IPS-11a (cell line): ENCODE data around the gene BRINP2.

Experiments used
- H3K4me3 ChIP-seq: one replicate; pipeline ENCODE4 v1.5.1; 2013; ENCODE audit warnings: low read depth, low read length, control low read depth

The BRINP2 gene, protein sequence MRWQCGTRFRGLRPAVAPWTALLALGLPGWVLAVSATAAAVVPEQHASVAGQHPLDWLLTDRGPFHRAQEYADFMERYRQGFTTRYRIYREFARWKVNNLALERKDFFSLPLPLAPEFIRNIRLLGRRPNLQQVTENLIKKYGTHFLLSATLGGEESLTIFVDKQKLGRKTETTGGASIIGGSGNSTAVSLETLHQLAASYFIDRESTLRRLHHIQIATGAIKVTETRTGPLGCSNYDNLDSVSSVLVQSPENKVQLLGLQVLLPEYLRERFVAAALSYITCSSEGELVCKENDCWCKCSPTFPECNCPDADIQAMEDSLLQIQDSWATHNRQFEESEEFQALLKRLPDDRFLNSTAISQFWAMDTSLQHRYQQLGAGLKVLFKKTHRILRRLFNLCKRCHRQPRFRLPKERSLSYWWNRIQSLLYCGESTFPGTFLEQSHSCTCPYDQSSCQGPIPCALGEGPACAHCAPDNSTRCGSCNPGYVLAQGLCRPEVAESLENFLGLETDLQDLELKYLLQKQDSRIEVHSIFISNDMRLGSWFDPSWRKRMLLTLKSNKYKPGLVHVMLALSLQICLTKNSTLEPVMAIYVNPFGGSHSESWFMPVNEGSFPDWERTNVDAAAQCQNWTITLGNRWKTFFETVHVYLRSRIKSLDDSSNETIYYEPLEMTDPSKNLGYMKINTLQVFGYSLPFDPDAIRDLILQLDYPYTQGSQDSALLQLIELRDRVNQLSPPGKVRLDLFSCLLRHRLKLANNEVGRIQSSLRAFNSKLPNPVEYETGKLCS

DNA sequence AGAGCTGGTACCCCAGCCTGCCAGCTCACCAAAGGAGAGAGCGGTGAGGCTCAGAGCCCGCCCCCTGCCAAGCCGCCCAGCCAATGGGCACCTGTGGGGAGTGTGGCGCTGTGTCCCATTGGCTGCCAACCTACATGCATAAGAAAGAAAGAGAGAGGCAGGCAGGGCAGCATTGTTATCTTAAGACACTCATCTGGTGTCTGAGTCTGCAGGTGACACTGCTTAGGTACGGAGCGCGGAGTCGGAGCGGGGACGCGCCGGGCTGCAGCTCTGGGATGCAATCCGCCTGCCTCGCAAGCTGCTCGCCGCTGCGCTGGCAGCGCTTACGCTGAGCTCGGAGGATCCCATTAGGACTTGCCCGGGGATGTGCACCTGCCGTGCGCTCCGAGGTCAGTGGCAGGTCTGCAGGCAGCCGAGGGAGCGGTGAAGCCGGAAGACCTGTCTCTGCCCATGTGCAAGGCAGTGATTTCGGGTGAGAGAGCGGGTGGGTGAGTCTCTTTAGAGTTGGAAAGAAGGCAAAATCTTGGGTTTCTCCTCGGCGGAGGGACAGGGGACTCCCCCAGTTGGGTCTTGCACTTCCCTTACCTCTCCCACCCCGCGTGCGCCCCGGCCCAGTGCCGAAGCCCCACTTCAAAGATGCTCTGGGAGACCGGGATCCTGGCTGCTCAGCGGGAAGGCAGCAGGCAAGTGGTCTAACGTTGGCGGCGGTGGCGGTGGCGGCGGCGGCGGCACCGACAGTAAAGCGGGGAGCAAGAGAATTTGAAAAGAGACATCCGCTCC is at the start of gene BRINP2:
TSS of gene BRINP2 (plus strand) at position 203 of the 780 bp plus-strand sequence. CDS start 58,919 bp downstream, outside the sequence.
- H3K4me3 ChIP-seq, result peak within 1 kb of the TSS; percentile 44

DNA sequence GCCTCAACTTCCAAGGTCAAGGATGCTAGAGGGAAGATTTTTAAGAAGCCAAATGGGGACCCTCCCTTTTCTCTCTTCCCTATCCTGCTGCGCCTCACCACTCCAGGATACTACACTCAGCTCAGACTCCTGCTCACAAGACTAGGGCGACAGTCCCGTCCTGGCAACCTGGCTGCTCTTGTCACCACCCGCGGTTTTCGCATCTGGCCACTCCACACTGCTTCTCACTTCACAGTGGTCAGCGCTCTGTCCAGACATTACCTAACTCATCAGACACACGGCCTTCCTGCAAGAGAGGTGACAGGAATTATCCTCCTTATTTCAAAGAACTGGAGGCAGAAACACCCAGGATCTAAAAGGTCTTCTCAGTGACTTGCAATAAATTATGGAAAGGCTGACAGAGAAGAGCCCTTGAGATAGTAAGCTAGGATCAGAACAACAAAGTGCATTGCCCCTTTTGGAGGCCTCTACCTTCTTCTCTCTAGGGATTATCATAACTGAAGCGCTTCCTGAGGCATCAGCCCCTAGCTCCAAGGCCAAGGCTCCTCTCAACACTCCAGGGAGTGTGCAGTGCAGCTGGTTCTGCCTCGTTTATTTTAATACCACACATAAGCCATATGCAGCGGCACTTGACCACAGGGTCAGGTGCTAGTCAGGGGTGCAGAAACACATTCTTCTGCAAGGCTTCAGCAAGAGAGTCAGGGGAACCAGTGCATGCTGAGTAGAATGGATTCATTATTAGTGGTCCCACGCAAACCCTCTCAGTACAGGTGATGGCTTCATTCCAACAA is 48.1 kb upstream of the BRINP2 start:
- H3K4me3 ChIP-seq, result no peak overlapping the region

DNA sequence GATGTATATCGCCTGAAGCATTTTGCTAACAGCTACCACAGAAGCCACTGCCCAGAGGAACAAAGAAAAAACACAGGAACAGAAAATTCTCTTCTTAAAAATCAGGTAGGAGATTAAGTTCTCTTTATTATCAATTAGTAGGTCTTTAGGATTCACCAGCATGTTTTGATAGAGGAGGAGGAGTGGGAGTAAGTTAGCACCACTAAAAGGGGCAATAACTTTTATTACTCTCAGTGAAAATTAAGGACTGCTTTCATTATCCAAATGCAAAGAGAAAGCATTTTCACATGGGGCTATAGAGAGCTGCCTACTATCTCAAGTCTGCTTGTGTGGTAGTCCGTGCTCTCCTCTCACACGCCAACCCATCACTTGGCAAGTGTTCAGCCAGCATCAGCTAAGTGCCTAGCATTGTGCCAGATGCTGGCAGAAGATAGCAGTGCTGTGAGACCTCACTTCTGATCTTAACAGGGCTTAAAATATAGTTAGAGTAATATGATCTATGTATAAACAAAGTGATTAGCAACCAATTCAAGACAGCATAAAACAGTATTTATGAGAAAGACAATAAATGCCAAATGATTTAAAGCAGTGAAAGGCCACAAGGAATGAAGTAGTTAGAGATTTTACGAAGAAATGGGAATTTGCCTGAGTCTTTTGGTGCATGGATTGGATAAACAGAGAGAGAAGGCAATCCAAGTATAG is 46.0 kb upstream of the BRINP2 start:
- no peak overlapping the region for H3K4me3 ChIP-seq

DNA sequence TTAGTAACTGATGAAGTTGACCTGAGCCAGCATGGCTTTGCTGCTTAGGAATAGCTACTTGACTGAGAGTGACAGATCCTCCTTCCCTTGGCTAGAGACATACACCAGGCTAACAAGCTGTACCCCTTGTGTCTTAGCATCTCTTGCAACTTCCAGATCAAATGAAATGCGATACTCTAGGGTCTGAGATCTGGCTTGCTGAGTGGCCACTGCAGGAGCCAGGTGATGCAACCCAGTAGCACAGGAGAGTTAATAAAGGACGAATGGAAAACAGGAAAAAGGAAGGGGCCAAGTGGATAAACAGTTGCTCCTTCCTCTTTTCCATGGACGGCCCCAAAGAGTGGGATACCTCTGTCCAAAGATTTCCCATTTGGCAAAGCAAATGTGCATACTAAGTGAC is 44.5 kb upstream of the BRINP2 start:
- no peak overlapping the region for H3K4me3 ChIP-seq

DNA sequence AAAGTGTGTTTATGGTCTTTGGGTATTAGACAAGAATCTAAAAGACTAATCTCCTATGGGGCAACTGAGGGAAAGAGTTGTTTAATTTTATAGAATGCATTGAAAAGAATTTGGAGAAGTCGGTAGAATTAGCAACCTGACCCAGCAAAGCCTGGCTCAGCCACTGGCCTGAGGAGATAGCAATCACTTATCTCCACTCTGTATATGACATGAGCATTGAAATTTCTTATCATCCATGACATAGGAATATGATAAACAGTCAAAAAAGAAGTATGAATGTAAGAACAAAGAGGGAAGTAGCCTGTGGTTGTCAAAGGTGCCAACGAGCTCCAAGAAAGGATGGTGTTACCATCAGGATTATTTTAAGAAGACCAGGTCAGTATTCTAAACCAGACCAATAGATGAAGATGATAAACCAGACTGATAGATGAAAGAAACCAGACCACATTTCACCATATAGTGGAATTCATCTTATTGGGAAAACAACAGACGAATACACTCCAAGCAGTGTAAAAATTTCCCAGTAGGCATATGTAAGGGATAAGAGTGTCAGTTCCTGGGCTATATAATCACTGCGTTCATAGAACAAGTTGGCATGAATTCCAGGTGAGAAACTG is 42.0 kb upstream of the BRINP2 start:
- H3K4me3 ChIP-seq, result no peak overlapping the region

DNA sequence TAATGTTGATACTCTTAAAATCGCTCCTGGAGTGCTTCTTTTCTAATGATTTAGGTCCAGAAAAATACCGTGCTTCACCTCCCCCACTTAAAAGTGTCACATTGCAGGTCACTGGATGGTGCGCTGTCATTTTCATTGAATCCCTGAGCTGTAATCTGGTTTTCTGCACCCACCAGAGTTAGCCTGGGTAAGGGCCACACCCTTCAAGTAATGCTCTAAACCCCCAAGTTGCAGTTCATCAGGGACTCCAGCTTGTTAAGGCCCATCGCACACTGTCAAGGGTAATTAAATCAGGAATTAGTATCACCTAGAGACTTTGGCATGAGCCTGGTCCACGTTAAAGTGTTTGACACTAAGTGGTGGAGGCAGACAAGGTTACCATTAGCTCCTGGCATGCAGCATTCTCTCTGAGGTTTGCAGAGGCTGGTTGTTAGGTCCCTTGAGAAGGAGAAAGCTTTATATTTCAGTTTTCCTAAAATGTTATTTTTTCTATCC is 40.3 kb upstream of the BRINP2 start:
- no peak overlapping the region for H3K4me3 ChIP-seq

DNA sequence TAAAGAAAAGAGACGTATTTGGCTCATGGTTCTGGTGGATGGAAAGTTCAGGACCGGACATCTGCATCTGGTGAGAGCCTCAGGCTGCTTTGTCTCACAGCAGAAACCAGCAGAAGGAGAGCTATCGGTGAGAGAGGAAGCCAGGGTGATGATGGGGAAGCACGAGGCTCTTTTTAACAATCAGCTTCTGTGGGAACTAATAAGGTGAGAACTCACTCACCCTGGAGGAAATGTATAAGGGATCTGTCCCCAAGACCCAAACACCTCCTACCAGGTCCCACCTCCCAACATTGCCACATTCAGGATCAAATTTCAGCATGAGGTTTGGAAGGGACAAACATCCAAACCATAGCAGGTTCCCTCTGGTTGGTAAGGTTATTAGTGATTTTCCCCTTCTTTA is 39.0 kb upstream of the BRINP2 start:
- no peak overlapping the region for H3K4me3 ChIP-seq

DNA sequence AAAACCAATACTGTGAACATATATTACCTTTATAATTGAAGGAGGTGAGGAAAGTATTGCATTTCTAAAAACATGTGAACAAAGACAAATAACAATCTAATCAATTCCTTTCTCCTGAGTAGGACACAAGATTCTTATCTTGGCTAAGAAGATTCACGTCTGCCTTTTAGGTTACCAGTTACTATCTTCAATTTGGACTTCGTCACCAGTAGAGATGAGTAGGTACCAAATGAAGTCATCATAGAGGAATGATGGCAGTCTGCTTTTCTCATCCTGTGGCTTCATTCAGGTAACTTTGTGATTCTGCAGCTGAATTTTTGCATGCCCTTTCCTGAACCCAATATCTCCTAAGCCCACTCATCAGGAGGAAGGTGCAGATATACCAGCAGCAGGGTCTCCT is 38.6 kb upstream of the BRINP2 start:
- H3K4me3 ChIP-seq, result no peak overlapping the region

DNA sequence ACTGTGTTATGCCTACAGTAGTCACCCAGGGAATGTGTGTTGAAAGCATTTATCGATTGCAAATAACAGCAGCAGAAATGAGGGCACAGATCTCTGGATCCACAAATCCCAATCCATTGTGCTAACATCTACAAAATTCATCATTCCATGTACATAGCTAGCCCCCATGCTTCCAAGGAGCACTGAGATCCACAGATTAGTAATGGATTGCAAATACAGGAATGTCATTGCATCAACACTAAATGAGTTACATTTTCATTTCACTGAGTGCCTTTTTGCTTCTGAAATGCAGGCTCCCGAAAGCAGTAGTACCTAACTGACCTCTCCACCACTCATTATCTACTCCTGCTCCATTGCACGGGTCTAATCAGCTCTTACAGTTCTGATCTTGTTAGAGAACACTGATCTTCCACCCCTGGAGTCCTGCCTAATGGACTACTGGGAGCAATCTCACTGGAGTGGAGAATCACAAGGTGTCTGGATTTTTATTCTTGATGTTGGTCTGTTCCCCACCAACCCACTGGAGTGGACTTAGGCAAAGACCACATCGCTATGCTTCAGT is 36.7 kb upstream of the BRINP2 start:
- no peak overlapping the region for H3K4me3 ChIP-seq

DNA sequence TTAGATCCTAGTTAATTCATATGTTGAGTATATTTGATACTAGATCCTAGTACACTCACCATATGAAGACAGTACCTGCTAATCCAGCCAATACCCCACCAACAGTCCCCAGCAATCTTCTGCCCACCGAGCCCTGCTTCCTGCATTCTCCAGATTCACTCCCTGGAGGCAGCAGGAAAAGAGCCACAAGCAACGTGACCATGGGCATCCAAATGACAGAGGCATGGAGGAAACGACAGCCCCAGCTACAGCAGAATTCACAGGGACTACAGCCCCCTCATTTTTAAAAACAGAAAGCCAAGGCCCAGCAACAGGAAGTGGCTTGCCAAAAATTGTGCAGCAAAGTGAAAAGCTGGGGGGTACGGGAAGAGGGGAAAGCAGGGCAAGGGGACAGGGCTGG is 35.5 kb upstream of the BRINP2 start:
- no peak overlapping the region for H3K4me3 ChIP-seq

DNA sequence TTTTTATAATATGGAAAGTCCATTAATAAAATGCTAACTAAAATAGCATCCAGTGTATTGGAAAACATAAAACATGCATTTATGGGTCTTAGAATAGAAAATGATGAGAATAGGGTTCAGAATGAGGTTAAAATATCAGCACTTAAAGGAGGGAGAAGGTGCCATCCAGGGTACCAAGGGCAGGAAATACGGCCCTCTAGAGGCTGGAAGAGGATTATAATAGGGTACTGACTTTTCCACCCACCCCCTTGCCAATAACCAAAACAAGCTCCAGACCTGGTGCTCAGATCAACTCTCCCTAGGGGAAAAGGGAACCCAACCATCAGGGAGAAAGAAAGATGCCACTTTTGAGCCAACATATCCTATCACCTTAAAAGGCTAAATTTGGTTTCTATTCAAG is 32.9 kb upstream of the BRINP2 start:
- H3K4me3 ChIP-seq, result no peak overlapping the region

DNA sequence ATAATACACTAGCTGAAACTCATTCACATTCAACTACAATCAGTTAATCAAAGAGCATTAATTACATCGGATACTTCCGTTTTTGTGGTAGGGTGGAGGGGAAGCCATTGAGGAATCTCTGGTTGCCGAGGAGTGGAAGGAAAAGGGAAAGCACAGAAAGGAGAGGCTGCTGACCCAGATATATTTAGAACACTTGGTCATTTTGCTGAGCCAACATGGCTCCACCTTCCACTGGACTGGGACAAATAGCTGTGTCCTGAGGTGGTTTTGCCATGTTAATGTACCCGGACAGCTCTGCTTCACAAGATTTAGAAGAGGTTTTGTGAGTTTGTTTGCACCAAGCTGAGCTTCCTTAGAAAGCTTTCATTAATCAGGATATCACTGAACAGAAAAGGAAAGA is 32.4 kb upstream of the BRINP2 start:
- H3K4me3 ChIP-seq, result no peak overlapping the region

DNA sequence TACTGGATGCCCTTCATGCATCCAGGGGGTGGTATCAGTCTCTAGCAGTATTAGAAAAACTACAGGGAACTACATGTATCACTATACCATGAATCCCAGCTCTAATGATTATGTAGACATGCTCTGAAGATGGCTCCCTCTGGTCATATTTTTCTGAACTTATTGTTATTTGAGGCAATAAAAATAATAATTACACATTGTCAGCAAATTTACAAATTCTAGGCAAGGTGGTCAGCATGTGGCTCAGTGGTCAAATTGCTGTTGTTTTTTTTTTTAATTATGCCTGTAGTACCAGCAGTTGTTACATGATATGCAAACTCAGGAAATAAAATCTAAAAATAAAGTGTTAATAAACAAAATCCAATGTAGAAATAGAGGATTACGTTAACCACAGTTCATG is 28.7 kb upstream of the BRINP2 start:
- H3K4me3 ChIP-seq, result no peak overlapping the region

DNA sequence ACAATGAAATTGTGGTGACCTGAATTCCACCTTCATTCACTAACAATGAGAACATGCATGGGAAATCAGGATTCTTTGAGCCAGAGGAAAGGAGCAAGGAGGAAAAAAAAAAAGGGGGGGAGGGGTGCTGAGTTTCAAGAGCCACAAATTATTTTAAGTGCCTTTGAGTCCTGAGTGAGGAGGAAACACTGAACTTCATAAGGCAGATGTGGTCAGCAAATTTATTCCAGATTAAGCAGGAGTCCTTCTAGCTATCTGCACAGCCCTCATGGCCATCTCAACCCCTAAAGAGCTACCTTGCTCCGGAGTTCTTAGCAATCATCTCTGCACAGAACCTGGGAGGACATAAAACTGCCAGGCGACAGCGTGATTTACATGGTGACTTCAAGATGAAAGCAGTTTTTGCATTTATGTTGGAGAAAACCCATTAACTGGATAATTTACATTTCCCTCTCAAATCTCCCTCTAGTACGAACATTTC is 27.9 kb upstream of the BRINP2 start:
- H3K4me3 ChIP-seq, result no peak overlapping the region

DNA sequence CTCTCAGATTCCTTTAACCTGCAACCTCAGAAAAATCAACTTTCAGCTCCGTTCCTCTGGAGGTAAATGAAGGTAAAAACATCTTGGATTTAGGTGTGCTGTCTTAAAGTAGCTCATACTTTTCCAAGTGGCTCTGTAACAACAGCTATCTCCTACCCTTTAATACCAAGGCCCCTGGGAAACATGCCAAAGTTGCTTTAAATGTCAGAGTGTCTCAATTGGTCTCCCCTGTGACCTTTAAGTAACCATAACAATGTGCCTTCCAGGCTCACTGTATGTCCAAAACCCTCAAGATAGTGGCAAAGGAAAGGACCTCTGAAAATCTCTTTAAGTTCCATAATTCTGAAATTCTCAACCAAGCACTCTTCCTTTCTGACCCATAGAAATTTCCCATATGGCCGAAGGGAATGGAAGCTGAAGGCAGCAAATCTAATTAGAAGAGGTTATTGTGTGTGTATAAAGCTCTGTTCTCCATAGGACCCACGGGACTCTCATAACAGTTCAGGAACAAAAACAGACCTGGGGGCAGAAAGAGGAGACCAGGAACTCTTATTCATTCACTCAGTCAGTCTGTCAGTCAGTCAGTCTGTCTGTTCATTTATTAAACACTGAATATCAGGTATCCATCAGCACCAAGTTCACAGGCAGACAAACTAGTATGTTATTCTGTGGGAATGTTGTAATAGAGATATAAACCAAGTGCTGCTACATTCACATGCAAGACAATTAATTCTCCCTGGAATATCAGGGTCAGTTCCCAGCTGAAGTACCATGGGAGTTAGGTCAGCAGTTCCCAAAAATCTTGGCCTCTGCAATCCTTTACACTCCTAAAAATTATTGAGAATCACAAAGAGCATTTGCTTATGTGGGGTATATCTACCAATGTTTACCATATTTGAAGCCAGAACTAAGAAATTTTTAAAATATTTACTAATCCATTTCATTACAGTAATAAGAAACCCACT is 25.4 kb upstream of the BRINP2 start:
- no peak overlapping the region for H3K4me3 ChIP-seq

DNA sequence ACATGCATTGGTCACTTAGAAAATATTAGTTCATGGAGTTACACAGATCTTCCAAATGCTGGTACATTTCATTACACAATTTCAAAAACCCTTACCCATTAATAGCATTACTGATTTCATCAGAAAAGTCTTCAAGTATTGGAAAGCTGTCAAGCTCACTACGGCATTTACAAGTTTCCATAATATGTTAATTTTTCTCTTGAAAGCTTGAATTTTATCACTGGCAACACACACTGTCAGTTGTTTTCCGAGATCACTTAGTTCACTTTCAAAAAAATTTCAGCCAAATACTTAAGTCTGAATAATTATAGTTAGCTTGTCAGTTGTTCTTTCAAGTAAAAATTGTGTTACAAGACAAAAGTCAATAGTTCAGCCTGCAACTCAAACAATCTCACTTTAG is 24.3 kb upstream of the BRINP2 start:
- no peak overlapping the region for H3K4me3 ChIP-seq

DNA sequence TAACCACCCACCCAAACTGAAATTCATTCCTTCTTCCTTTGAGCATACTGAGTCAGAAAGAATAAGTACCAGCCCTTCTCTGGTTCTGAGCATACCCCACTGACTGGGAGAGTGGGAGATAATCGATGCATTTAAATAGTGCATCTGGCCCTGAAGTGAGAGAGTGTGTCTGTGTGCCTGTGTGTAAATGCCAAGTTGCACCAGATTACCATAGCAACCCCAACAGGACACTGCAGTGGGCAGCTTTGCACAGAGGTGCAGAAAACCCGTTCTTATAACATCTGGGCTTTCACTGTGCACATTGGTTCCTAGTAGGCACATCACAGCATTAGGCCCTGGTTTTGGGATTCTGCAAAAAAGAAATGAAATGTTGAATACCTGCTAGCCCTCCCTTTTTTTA is 8.5 kb upstream of the BRINP2 start:
- H3K4me3 ChIP-seq, result no peak overlapping the region

DNA sequence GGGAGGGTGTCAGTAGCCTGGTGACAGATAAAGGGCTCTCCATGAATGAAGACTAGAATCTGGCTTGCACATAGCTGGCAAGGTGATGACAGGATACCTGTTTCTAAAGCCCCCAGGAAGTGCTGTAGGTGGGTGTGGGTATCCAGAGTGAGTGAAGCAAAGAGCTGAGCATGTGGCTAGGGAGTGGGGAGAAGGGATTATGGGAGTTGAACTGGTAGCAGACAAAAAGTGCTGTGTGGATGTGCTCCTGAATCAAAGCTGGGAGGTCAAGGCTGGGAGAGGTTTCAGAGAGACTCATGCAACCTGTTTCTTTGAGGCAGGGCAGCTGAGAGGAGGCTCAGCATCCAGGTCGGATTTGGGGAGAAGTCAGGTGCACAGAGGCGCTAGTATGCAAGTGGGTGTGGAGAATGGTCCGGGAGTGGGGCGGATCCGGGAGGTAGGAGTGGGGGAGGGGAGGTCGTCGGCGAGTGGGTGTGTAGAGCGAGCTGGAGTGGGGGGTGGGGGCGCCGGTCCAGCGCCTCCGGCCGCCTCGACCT is 6.8 kb upstream of the BRINP2 start:
- peak overlapping the region; percentile 73 for H3K4me3 ChIP-seq
